GM12878 (cell line): Measurements from ENCODE around the gene ZNF768. TPM values are rescaled to one million over a fixed set of nuclear protein-coding genes. Genes with fewer than 3 reads are reported as not detected.

Source experiments
- ATAC-seq: fragments of 200-7000 bp; cut with Tn5 transposase; 3 replicates; pipeline ENCODE4 v1.9.1; 2020; ENCODE audit warnings: mild to moderate bottlenecking, moderate library complexity
- BruUV-seq: library from RNA; stranded (reverse); fragments of 400-500 nt; replicated peaks from 2 replicates; lab custom pipeline; 2021; lab: Mats Ljungman, UMichigan
- CTCF ChIA-PET: fragments of 300-600 bp; sonication (Branson Sonifier 250); formaldehyde crosslinking; extraction: SDS; loops from one replicate; lab custom pipeline; 2021; ENCODE audit warnings: inconsistent platforms; lab: Yijun Ruan, JAX
- POLR2A ChIA-PET: fragments of 350-600 bp; formaldehyde crosslinking; extraction: SDS; loops from one replicate; lab custom pipeline; 2021; ENCODE audit warnings: inconsistent platforms; lab: Charles Lee
- RAD21 ChIA-PET: fragments of 300-600 bp; sonication (Branson Sonifier 250); formaldehyde crosslinking; loops from one replicate; lab custom pipeline; 2023; ENCODE audit warnings: antibody characterized with exemption; ENCODE audit not compliant: unreplicated experiment; lab: Charles Lee
- SMC1A ChIA-PET: fragments of 300-600 bp; sonication (Branson Sonifier 250); formaldehyde crosslinking; loops from one replicate; lab custom pipeline; 2023; ENCODE audit not compliant: unreplicated experiment, uncharacterized antibody; lab: Charles Lee
- DNase-seq: peaks from one replicate; pipeline ENCODE4 v3.0.0-alpha.2; 2011; ENCODE audit warnings: low read depth, low spot score
- FAIRE-seq: peaks from 3 replicates; lab custom pipeline; 2011; peaks lifted over from hg19 to GRCh38; lab: Jason Lieb, UNC
- H2AFZ ChIP-seq: 2 replicates; pipeline ENCODE4 v1.6.0; 2011; ENCODE audit warnings: low read depth, low read length, control low read depth; ENCODE audit not compliant: control insufficient read depth
- H3K27ac ChIP-seq: 2 replicates; pipeline ENCODE4 v1.5.1; 2011; ENCODE audit warnings: control low read depth; ENCODE audit not compliant: control insufficient read depth, insufficient read depth
- H3K27me3 ChIP-seq, 2 experiments: replicated peaks in 1 of 2; 2 replicates each; pipeline versions ENCODE4 v1.6.0 to v1.6.1; 2011; ENCODE audit warnings: low read length in 1 of 2; ENCODE audit not compliant: control insufficient read depth in 2 of 2, insufficient read depth in 2 of 2
- H3K36me3 ChIP-seq, 2 experiments: 2 replicates each; pipeline ENCODE4 v1.5.1; 2011; ENCODE audit warnings: low read length in 1 of 2; ENCODE audit not compliant: control insufficient read depth in 2 of 2, insufficient read depth in 2 of 2
- H3K4me1 ChIP-seq: 2 replicates; pipeline ENCODE4 v1.6.1; 2011; ENCODE audit warnings: mild to moderate bottlenecking, low read length, moderate library complexity, mixed read lengths; ENCODE audit not compliant: control insufficient read depth, insufficient read depth
- H3K4me2 ChIP-seq: 2 replicates; pipeline ENCODE4 v1.6.0; 2011; ENCODE audit warnings: control low read depth; ENCODE audit not compliant: control insufficient read depth, insufficient read depth
- H3K4me3 ChIP-seq: fragments of 200-600 bp; sonication (generic); 2 replicates; pipeline ENCODE4 v1.5.1; 2016
- H3K79me2 ChIP-seq: 2 replicates; pipeline ENCODE4 v1.6.0; 2011; ENCODE audit warnings: low read length; ENCODE audit not compliant: control insufficient read depth, insufficient read depth
- H3K9ac ChIP-seq: 2 replicates; pipeline ENCODE4 v1.8.0; 2011; ENCODE audit warnings: low read length, control low read depth, mixed read lengths; ENCODE audit not compliant: control insufficient read depth, insufficient read depth
- H3K9me3 ChIP-seq: replicated peaks from 3 replicates; pipeline ENCODE4 v1.5.1; 2011; ENCODE audit warnings: mild to moderate bottlenecking, low read length; ENCODE audit not compliant: control insufficient read depth, insufficient read depth
- H4K20me1 ChIP-seq: 2 replicates; pipeline ENCODE4 v1.6.0; 2011; ENCODE audit not compliant: control insufficient read depth, insufficient read depth
- CBFB ChIP-seq: IDR thresholded peaks from 2 replicates; pipeline ENCODE4 v1.6.1; 2016; ENCODE audit warnings: antibody characterized with exemption, low read depth
- HDAC6 ChIP-seq: fragments of 200-600 bp; sonication (generic); IDR thresholded peaks from one replicate; pipeline ENCODE4 v1.8.0; 2017; ENCODE audit warnings: antibody characterized with exemption; ENCODE audit not compliant: unreplicated experiment
- HDGF ChIP-seq: fragments of 450-650 bp; IDR thresholded peaks from 2 replicates; pipeline ENCODE4 v1.6.1; 2016; ENCODE audit warnings: antibody characterized with exemption
- NKRF ChIP-seq: fragments of 450-650 bp; conservative IDR thresholded peaks from 2 replicates; pipeline ENCODE4 v1.6.1; 2017; ENCODE audit warnings: mild to moderate bottlenecking, moderate library complexity
- RFX5 ChIP-seq: IDR thresholded peaks from 2 replicates; pipeline ENCODE4 v1.6.1; 2011; ENCODE audit warnings: low read depth, low read length, improper control_type of control experiment
- SIX5 ChIP-seq: IDR thresholded peaks from 2 replicates; pipeline ENCODE4 v1.6.1; 2011; ENCODE audit warnings: mild to moderate bottlenecking, low read depth, low read length, moderate library complexity; ENCODE audit not compliant: severe bottlenecking
- TBL1XR1 ChIP-seq: IDR thresholded peaks from 2 replicates; pipeline ENCODE4 v1.6.1; 2012; ENCODE audit warnings: low read depth, low read length, improper control_type of control experiment
- WGBS: methylation state at CpG from one replicate; pipeline ENCODE4 v1.1.6; 2016; ENCODE audit warnings: low lambda C conversion rate; ENCODE audit not compliant: insufficient replicate concordance, insufficient coverage; ENCODE audit errors: missing lambda C conversion rate; 5-methylcytosine and 5-hydroxymethylcytosine counted together
- in situ Hi-C: fragments of 300-500 bp; cut with MboI; formaldehyde crosslinking; loops from 9 replicates; pipeline ENCODE4 v1.14.3; 2018; ENCODE audit warnings: mixed read lengths
- intact Hi-C: fragments of 100-400 bp; cut with micrococcal nuclease; formaldehyde crosslinking; loops from one replicate; pipeline ENCODE4 v1.14.2; 2022; ENCODE audit not compliant: unreplicated experiment
- polyA plus RNA-seq, 11 experiments: library from polyadenylated mRNA; depleted of rRNA in 4 of 11; unstranded in 6 of 11; stranded (reverse) in 5 of 11; fragments of >200 nt; fragmentation: Nextera tagmentation in 4 of 11; fragmentation: Illumina TruSeq in 1 of 11; extraction: Ambion mirVana in 4 of 11; extraction: Trizol in 1 of 11; gene quantifications; 1 replicate in 1 of 11; 2 replicates in 10 of 11; pipeline versions ENCODE4 v1.2.1 to v1.2.3, GENCODE V29; 2011 to 2016; ENCODE audit warnings: inconsistent platforms in 2 of 11, missing spikeins in 2 of 11, low read depth in 1 of 11
- total RNA-seq, 4 experiments: library from RNA; depleted of rRNA in 3 of 4; stranded (reverse); fragments of >200 nt in 3 of 4; fragmentation: Illumina TruSeq in 1 of 4; extraction: Trizol in 1 of 4; gene quantifications; 2 replicates each; pipeline versions ENCODE4 v1.2.1 to v1.2.3, GENCODE V29; 2013 to 2021

ZNF768 gene
- total and polyA plus RNA-seq, 10 of the 15 experiments (the other 5 are each of a cell fraction or from before 2014, with no cell fraction given): 0.05 to 23.1 (median 9.1) TPM

GRCh38 chr16:30524575-30525568, 1.5 kb downstream of the ZNF768 start:
- no peak for FAIRE-seq

More at GRCh38 chr16:30524575-30525568, 1.5 kb downstream of the ZNF768 start:
- Histone ChIP-seq H4K20me1 (no peaks in the 10 kb centered on the region), H2AFZ (no peak overlapping the region), H3K9me3 (no peaks in the 10 kb centered on the region), H3K27me3 (no peaks in the 10 kb centered on the region), H3K4me3 (no peak overlapping the region), H3K27ac (no peak overlapping the region), H3K36me3 (peaks cover 7 to 12% of the 10 kb centered on the region in 2 experiments; a peak in 3 of 4 replicates), H3K9ac (no peak overlapping the region), H3K79me2 (no peaks in the 10 kb centered on the region), H3K4me1 (peaks cover 15% of the 10 kb centered on the region), H3K4me2 (no peak overlapping the region)
- CTCF ChIA-PET: interaction anchor here (0.6 to 1.7 kb wide), 4 partner anchors 10 to 95 kb away, joined by 3 to 10 read pairs (median 4); partner anchors contain the start of genes DCTPP1, ZNF688 and ZNF747
- intact Hi-C loops: no loop called here
- RAD21 ChIA-PET: interaction anchor here (1.3 kb wide), 1 partner anchor 11 kb away, joined by 4 read pairs; no protein-coding TSS in a partner anchor
- in situ Hi-C loops: no loop called here
- WGBS: 98% methylated on average over 51 of the region's 60 CpGs
- DNase-seq: no peak
- no TSS peak for BruUV-seq
- SMC1A ChIA-PET: interaction anchor here (0.6 to 1.0 kb wide), 3 partner anchors 10 to 71 kb away, joined by 3 read pairs; partner anchors contain the start of gene ZNF747
- POLR2A ChIA-PET: interaction anchor here (0.5 to 1.5 kb wide), 8 partner anchors 11 to 84 kb away, joined by 3 to 7 read pairs (median 4); partner anchors contain the start of gene ZNF747
- ATAC-seq: no peak
- no peak for TF ChIP-seq NKRF
- no peak for TF ChIP-seq RFX5
- TF ChIP-seq HDAC6: no peak
- TF ChIP-seq SIX5: no peak
- no peak for TF ChIP-seq TBL1XR1
- TF ChIP-seq CBFB: no peak
- TF ChIP-seq HDGF: no peak
